NCI-H2196 treated with DMSO at 0.1 percent for 48 hours (cell line): ENCODE data around the gene TBC1D9B.

Experiments
- DNase-seq: peaks from one replicate; lab custom pipeline; 2025; ENCODE audit not compliant: unreplicated experiment; lab: John Stamatoyannopoulos, UW

Gene TBC1D9B

DNA sequence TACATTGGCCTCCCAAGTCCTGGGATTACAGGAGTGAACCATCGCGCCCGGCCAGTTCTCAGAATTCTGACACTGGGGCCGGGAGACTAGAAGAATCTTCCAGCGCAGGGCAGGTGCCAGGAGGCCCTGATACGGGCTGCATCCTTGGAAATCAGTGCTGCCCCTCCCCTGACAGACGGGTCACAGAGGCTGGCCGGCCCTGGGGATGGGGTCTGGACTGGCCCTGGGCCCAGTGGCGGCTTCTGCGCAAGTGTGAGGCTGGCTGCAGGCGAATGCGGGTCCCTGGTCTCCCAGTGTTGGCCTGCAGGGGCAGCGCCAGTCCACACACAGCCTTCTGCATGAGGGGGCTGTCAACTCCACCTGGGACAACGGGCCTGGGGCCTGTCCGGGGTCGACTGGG lies 831 bp upstream of the TBC1D9B start:
- no peak for DNase-seq

DNA sequence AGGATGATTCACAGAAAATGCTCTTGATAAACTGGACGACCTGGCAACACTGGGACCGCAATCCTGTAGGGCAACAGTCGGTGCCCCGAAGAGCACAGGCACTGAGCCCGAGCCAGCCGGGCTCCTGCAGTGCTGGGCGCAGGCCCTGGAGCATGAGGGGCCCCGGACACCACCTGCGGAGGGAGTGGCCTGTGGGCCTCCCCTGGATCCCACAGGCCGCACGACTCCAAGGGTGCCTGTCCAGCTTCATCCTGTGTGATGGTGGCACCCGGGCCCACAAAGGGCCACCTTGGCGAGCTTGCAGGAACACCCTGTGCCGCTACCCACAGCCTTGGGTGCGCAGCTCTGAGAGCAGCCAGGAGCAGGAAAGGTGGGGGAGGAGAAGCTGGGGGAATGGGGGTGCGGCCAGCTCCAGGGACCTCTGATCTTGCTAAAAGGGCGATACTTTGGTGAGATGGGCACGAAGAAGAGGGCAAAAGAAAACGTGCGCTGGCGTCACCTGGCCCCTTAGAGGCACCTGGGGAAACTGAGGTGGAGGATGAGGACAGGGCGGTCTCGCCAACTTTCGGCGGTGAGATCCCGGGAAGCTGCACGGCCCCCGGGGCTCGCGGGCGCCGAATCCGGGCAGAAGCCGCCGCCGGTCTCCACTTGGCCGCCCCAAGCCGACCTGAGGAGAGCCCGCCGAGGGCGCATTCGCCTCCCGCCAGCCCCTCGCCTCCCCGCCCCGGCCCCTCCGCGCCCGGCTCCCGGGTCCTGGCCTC lies 722 bp downstream of the TBC1D9B start:
- no peak for DNase-seq

DNA sequence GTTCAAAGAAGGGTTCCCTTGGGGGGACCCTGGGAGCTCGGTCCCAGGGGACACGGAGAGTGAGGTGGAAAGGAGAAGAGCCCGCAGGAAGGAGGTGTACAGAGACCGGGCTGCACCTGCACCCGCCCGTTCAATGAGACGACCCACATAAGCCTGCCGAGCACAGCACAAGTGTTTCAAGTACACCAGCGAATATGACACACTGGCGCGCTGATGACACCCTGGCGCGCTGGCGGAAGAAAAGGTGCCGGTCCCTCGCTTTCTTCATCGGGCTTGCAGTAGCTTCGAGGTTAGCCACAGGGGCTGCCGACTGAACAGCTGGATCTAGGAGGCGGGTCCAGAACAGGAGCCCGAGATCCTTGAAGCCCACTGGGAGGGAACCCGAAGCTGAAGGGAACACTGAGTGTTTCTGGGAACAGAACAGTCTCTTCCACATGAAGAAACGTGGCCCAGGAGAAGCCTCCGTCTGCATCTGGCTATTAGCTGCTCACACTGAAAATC lies 1.4 kb downstream of the TBC1D9B start:
- no peak for DNase-seq

DNA sequence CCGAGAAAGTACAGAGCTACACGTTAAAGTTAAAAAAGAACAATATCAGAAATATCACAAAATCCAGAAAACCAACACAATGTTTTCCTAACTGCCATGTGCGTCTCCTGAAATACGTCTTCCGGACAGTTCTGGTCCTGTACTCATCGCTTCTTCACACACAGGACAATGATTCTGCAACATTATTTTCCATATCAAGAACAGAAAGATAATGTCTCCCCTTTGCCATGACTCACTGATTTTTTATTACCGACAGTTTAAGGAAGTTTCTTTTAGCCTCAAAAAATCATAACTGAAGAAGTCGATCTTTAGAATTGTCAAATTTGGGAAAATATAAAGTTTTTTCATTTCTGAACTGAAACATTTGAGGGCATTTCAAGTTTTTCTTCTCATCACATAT lies 2.5 kb downstream of the TBC1D9B start:
- no peak for DNase-seq

DNA sequence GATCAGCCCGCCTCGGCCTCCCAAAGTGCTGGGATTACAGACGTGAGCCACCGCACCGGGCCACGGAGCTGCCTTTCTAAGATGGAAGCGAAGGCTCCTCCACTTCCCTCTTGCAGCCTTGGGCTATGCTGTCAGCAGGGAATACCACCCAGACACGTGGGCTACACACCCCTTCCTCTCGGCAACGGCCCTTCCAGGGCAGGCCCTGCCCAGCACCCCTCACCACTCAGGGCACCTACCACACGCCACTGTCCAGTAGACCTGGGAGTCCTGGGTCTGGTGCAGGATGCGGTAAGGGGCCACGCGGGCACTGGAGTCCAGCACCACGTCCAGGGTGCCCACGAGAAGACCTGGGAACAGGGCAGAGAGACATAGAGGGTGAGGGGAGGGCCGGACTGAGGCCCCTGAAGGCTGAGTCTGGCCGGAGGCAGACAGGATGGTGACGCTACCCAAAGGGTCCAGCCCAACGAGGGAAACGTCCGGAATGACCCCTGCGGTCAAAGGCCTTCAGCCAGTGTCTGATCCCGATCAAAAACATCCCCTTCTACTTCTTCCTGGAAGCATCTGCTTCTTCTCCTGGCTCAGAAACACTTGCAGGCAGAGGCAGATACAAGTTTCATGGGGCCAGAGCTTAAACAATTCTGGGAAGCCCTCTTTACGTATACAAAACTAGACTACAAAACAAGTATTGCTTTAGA lies 3.1 kb downstream of the TBC1D9B start:
- DNase-seq: no peak

DNA sequence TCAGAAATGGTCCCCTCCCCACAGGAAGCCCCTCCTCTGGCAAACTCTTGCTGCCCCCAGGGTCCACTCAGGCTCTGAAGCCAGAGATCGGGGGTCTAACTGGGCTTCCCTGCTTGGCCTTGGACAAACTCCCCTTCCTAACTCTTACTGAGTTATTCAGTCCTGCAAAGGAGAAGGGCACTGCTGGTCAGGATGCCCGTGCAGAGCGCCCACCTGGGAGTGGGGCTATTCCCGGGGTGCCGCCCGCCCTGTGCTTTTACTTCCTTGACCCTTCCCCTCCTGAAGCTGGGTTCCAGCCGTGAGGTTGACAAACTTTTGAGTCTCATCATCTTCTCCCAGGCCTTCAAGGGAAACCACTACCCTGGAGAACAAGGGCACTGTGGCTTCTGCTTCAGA lies 4.9 kb downstream of the TBC1D9B start:
- no peak for DNase-seq

DNA sequence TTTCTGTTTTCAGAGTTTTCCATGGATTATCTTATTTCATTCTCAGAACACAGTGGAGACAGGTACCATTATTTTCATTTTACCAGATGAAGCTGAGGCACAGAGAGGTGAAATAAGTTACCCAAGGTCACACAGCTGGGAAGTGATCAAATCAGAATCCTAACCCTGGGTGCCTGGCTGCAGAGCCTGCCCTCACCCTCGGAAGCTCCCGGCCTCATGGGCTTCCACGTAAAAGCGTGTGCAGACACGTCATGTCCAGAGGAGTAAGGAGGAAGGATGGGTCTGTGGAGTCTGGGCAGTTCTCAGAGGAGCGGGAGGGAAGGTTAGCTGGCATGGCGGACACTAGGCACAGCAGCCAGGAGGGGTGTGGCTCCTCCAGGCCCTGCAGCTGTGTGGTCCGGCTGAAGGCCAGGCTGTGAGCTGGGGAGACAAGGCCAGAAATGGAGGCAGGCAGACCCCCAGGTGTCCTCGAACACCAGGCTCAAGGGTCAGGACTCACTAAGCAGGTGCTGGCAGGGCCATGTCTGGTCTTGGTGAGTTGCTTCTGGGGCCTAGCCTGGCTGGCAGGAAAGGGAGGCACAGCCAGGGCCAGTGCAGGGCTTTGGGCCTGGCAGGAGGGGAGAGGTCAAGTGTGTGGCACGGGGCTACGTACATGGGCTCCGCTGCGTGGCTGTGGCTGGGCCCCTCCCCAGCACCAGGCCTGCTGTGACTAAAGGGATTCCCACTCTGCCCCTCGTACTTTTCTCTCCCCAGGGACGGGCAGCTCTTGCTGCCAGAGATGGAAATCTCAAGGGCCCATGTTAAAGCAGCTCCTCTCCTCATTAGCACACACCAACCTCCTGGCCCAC lies 5.6 kb downstream of the TBC1D9B start:
- no peak for DNase-seq

DNA sequence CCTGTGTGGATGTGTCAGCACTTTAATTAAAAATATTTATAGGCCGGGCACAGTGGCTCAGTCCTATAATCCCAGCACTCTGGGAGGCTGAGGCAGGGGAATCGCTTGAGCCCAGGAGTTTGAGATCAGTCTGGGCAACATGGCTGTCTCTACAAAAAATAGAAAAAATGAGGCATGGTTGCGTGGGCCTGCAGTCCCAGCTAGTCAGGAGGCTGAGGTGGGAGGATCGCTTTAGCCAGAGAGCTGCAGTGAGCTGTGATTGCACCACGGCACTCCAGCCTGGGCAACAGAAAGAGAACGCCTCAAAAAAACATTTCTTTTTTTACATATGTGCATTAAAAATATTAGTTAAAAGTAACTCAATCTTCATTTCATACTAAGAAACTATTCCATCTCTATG lies 6.2 kb downstream of the TBC1D9B start:
- DNase-seq: no peak

DNA sequence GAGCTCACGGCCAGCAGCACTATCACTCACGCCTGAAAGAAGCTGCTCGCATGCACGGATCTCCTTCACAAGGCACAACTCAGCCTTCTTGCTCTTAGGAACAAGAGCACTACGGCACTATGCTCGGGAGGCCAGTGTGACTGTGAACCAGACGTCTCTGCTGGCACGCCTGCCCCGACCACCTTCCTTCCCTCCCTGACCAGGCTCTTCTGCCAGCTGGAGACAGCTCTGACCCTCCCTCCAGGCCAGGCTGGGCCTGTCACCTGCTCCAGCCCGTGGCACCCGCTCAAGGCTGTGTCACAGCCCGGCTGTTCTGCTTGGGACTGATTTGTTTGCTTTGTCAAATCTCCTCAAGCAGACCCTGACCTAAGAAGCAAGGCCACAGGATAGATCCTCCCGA lies 7.0 kb downstream of the TBC1D9B start:
- DNase-seq: no peak

DNA sequence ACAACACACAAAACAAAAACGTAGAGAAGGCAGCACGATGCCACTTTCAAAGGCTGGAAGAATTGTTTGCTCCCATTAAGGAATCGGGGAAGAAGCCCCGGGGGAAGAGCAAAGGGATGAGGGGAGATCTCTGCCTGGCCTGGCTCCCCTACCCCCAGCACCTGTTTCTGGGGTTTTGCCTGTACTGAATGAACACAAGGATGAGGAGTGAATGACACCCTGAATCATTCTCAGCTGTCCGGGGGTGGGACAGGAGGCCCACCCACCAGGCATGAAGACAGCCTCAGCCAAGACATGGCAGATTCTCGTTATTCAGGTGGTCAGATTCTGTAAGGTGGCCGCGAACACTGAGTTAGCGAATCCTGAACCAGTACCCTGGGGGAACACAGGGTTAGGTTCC lies 7.5 kb downstream of the TBC1D9B start:
- no peak for DNase-seq

DNA sequence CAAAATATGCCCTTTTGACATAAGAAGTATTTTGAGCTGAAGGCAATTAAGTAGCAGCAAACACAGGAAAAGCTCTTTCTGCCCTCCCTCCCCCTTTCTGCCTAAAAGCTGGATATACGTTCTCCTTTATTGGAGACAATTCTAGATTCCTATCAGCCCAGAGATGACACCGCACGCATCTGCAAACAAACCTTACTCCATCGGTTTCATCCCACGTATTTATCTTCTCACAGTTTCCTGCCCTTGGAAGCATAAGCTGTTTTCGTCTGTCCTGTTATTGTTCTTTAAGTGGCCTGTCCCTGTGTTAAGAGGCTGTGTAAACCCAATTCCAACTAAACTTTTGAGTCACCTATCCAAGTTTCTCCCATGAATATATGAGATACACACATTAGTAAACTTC lies 11.8 kb downstream of the TBC1D9B start:
- DNase-seq: no peak

DNA sequence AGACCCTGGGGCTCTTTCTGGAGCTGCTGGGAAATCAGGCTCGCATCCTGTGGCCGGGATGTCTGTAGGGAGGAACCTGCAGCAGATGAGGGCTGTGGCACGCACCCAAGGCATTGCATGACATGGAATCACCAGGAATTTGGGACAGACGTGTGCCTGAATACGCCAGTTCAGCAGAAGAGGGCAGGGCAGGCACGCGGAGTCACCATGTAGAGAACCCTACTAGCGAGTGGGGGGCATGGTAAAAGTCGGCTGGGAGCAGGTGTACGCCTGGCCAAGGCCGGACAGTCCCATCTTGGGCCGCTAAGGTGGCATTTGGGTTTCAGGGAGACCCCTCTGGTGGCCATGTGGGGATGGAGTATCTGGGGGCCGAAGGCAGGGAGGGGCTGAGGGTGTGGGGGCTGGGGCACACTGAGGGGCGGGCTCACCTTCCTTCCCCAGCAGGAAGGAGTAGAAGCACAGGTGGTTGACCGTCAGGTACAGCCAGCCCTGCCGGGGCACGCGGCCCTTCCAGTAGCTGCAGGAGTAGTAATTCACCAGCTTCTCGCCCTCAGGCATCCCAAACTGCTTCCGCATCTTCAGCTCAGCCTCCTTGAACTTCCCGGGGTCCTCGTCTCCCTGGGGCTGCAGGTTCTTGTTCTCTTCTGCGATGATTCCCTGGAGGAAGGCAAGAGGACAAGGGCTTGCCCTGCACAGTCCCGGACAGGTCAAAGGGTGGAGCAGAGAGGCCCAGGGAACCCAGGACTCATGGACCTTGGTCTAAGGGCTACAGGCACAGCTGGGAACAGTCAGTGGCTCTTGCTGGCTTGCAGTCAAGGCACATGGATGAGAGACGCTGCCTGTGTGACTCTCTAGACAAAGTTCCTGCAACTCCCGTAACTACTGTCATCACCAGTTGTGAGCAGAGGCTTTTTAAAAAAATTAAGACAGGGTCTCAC lies 13.5 kb downstream of the TBC1D9B start:
- DNase-seq: no peak

DNA sequence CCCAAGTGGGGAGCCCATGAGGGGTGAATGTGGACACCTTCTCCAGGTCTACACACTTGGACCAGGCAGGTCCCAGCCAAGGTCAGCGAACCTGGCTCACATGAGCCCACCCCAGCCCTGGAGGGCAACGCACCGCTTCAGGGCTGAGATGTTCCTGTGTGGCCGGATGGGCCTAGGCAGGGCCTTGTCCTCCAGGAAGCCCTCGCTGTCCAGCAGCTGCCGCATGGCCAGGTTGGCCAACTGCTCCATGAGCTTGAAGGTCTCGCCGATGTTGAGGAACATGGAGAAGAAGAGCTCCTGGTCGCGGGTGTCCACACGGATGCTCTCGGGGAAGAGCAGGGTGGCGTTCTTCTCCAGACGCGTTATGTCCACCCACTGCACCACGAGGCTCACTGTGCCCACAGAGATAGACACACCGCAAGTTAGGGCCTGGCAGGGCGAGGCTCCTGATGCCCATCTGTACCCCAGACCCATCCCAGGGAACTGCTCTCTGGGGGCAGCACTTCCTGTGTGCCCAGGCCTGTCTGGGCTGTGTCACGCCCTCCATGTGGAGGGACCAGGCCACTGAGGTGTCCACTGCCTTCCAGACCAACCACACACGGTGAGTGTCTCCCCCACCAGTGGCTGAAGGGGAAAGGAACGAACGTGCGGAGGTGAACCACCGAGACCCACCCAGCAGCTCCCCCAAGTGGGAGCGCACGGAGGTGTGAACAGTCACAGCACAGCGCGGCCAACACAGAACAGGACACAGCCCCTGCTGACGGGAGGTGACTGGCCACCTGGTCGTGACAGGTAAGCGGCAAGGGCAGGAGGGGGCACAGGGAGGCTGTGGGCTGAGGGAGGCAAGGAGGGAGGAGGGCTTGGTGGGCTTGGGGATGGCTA lies 14.4 kb downstream of the TBC1D9B start:
- DNase-seq: no peak

DNA sequence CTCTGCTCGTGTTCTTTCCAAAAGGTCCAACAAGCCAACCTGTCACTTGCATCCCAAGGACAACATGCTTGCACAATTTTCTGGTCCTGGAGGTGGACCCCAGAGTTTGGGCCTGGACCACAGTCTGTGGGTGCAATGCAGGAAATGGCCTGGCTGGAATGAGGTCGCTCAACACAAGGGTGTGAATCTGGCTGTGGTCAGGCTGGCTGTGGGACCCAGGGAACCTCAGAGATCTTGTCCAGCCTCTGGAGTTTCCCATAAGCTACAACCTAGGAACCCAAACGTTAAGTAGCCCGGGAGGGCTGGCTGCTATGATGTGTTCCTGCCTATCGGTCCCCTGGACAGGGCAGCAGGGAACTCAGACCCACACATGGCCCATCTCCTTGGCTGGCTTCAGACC lies 15.4 kb downstream of the TBC1D9B start:
- DNase-seq: no peak

DNA sequence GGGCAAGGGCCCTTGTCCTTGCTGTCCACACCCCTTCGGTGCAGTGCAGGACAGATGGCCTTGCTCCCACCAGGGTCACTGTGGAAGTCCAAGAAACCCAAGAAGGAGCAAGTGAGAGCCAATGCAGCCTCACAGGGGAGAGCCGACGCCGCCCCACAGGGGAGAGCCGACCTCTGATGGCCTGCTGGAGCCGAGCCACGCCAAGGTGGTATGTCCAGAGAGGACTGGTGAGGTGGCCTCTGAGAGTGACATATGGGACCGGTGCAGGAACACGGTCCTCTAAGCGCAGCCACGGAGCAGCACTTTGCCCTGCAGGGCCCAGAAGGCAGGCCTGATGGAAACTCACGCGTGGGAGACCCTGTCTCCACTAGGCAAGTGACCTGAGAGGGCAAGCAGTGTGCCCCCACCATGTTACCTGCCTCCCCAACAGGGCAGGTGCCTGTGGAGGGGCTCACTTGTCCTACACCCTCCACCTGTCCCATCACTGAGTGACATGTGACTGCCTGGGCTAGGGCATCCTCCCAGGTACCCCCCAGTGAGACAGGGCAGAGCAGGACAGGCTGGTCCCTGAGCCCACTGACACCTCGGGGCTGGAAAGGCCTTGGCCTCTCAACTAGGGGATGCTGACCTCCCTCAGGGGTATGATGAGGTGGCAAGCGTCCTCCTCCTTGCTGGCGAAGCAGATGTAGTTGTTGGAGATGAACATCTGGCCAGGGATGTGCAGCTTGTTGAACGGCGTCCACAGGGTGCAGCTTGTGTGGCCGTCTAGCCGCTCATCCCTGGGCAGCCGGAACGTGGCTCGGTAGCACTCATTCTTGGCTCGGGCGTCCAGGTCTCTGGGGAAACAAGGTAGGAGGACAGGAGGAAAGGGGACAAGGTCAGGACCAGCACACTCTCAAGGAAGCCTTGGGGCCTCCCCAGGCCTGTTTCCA lies 16.7 kb downstream of the TBC1D9B start:
- DNase-seq: no peak

DNA sequence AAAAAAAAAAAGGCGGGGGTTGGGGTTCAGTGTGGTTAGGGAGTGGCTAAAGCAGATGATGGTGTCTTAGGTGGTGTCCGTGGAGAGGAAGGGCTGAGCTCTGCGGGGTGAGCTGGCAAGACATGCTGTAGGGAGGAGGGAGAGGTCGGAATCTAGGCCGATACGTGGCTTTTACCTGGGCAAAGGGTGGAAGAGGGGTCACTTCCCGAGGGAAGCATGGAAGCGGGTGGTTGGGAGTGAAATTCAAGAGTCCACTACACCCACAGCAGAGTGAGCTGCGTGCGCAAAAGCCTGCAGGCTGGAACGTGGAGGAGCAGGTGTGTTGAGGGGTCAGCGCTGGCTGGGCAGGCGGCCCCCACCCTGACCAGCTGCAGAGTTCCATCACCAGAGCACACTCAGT lies 17.8 kb downstream of the TBC1D9B start:
- no peak for DNase-seq

DNA sequence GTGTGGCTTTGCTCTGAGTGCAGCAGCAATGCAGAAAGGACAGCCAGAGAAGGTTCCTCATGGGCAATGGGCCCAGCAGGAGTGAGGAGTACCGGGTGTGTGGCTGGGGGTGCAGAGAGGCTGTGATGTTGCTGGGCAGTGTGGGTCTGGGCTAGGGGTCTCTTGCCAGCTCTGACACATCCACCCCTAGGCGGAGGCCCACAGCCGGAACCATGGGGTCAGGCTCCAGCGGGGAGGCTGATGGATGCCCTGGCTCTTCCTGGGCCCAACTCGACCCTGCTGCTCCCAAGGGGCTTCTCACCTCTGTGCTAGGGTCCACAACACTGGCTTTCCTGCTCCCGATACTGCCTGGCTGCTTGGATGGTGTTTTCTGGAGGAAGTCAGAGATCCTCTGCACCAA lies 19.9 kb downstream of the TBC1D9B start:
- DNase-seq: no peak

DNA sequence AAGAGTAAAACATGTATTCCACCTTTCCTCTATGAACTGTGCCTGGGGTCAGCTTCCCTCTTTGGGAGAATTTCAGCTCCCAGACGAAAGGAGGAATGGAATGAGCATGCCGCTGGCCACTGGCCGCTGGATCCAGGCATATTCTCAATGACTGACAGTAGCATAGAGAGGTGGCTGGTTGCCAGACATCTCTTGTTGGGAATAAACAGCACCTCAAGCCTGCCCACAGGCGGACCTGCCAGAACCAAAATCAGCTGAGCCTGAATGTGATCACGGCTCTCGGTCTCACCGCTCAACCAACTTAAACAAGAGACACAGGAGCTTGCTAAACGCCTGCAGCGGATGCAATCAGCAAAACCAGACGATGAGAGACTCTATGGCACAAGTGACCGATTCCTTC lies 20.6 kb downstream of the TBC1D9B start:
- DNase-seq: no peak
